ENCODE results near the gene TBC1D10A.

- TF ChIP-seq CTCF (IDR thresholded peaks at IDR 0.05) (no peak), POLR2A (IDR thresholded peaks at IDR 0.05) (no peak)
These were observed 14.7 kb downstream of the TBC1D10A start for GRCh38 chr22:30312053-30312452.

Measured in ovary (tissue), 3 donors.